Activated CD4-positive, alpha-beta T cell treated with anti-CD3 and anti-CD28 coated beads for 36 hours (primary cell): ENCODE results near the gene PTP4A2. TPM values are rescaled to one million over a fixed set of nuclear protein-coding genes. Genes with fewer than 3 reads are reported as not detected.

Experiments
- ATAC-seq: fragments of 200-7000 bp; cut with Tn5 transposase; one replicate; pipeline ENCODE4 v1.10.0; 2021; ENCODE audit warnings: mild to moderate bottlenecking, moderate library complexity
- CTCF ChIA-PET: fragments of 350-600 bp; sonication (Branson Sonifier 250); formaldehyde crosslinking; loops from one replicate; lab custom pipeline; 2021; ENCODE audit warnings: antibody characterized with exemption; lab: Charles Lee
- POLR2A ChIA-PET: fragments of 350-600 bp; sonication (Branson Sonifier 250); formaldehyde crosslinking; loops from one replicate; lab custom pipeline; 2021; ENCODE audit warnings: antibody characterized with exemption, inconsistent platforms; lab: Charles Lee
- DNase-seq: peaks from one replicate; pipeline ENCODE4 v3.0.0-alpha.2; 2020
- H3K27ac Mint-ChIP-seq: one replicate; pipeline ENCODE4 v1.8.0; 2021; ENCODE audit warnings: mixed read lengths
- H3K27me3 Mint-ChIP-seq: one replicate; pipeline ENCODE4 v1.8.0; 2021; ENCODE audit warnings: mixed read lengths
- H3K36me3 Mint-ChIP-seq: one replicate; pipeline ENCODE4 v1.8.0; 2021; ENCODE audit warnings: low read depth, mixed read lengths
- H3K4me1 Mint-ChIP-seq: one replicate; pipeline ENCODE4 v1.8.0; 2021; ENCODE audit warnings: mixed read lengths
- H3K4me3 Mint-ChIP-seq: one replicate; pipeline ENCODE4 v1.8.0; 2021; ENCODE audit warnings: mild to moderate bottlenecking, moderate library complexity, mixed read lengths
- H3K9me3 Mint-ChIP-seq: one replicate; pipeline ENCODE4 v1.8.0; 2021; ENCODE audit warnings: low read depth, mixed read lengths
- intact Hi-C, 2 experiments: fragments of 100-400 bp; cut with DNase I in 1 of 2; cut with micrococcal nuclease in 1 of 2; formaldehyde crosslinking; loops; one replicate each; pipeline versions ENCODE4 v1.14.2 to v1.15.1; 2022 to 2024; cut with DNase I, micrococcal nuclease
- total RNA-seq, 2 experiments: library from RNA; stranded (reverse); gene quantifications; one replicate each; pipeline ENCODE4 v1.2.3, GENCODE V29; 2021

The PTP4A2 gene
- total RNA-seq, 2 experiments from 2014 or later, result 279 to 314 TPM

GRCh38 chr1:31976401-31976800 lies 38.2 kb upstream of the PTP4A2 start:
- no peak overlapping the region for H3K27ac Mint-ChIP-seq
- no peaks in the 10 kb centered on the region for H3K9me3 Mint-ChIP-seq
- intact Hi-C loops, result no loop called here
- ATAC-seq (no peak), DNase-seq (no peak)
- no peak overlapping the region for H3K4me3 Mint-ChIP-seq
- CTCF ChIA-PET, result no interaction called here
- no peaks in the 10 kb centered on the region for H3K36me3 Mint-ChIP-seq
- no peaks in the 10 kb centered on the region for H3K27me3 Mint-ChIP-seq
- POLR2A ChIA-PET, result no interaction called here
- peaks cover 10% of the 10 kb centered on the region for H3K4me1 Mint-ChIP-seq

- no peak for ATAC-seq
- Mint-ChIP-seq H3K4me1 (no peaks in the 10 kb centered on the region), H3K27ac (no peak overlapping the region), H3K4me3 (no peak overlapping the region), H3K27me3 (no peaks in the 10 kb centered on the region), H3K9me3 (no peaks in the 10 kb centered on the region), H3K36me3 (no peaks in the 10 kb centered on the region)
- intact Hi-C loops, result no loop called here
- DNase-seq, result no peak
- ChIA-PET POLR2A (no interaction called here), CTCF (interaction anchor here (0.7 to 1.2 kb wide), 4 partner anchors 13 to 190 kb away, joined by 3 read pairs; no protein-coding TSS in a partner anchor)
Observed at GRCh38 chr1:31970873-31971272, 32.7 kb upstream of the PTP4A2 start.

- ATAC-seq (no peak), DNase-seq (no peak)
- no peaks in the 10 kb centered on the region for H3K36me3 Mint-ChIP-seq
- H3K4me3 Mint-ChIP-seq, result no peak overlapping the region
- no peaks in the 10 kb centered on the region for H3K27me3 Mint-ChIP-seq
- H3K9me3 Mint-ChIP-seq, result no peaks in the 10 kb centered on the region
- CTCF ChIA-PET, result interaction anchor here (0.6 to 6.8 kb wide), 11 partner anchors 9 to 277 kb away, joined by 3 to 86 read pairs (median 4); partner anchors contain the start of genes PTP4A2 and SPOCD1
- H3K27ac Mint-ChIP-seq, result peak overlapping the region; percentile 81
- POLR2A ChIA-PET, result interaction anchor here (0.6 to 0.8 kb wide), 2 partner anchors 70 to 861 kb away, joined by 4 read pairs; no protein-coding TSS in a partner anchor
- peaks cover 67% of the 10 kb centered on the region for H3K4me1 Mint-ChIP-seq
- intact Hi-C loops, result loop anchor here in 1 of 2 experiments (10.0 kb wide), 1 partner anchor 297 kb away; no protein-coding TSS in a partner anchor
Observed at GRCh38 chr1:31961536-31961935, 23.4 kb upstream of the PTP4A2 start.

GRCh38 chr1:31959521-31960340 lies 21.6 kb upstream of the PTP4A2 start:
- CTCF ChIA-PET, result interaction anchor here (0.6 to 6.8 kb wide), 4 partner anchors 21 to 146 kb away, joined by 3 to 86 read pairs (median 36); partner anchors contain the start of genes PTP4A2 and SPOCD1
- no peak overlapping the region for H3K27ac Mint-ChIP-seq

GRCh38 chr1:31957701-31958674 lies 19.8 kb upstream of the PTP4A2 start:
- Mint-ChIP-seq H3K27ac (peak overlapping the region; percentile 83), H3K27me3 (no peaks in the 10 kb centered on the region), H3K4me3 (peak overlapping the region; percentile 32), H3K4me1 (peaks cover 81% of the 10 kb centered on the region), H3K9me3 (no peaks in the 10 kb centered on the region), H3K36me3 (no peaks in the 10 kb centered on the region)
- peak; percentile 69 for ATAC-seq
- intact Hi-C loops, result loop anchor here in 1 of 2 experiments (2.0 kb wide), 1 partner anchor 47 kb away; no protein-coding TSS in a partner anchor
- DNase-seq, result peak; percentile 76
- CTCF ChIA-PET, result interaction anchor here (0.6 to 8.9 kb wide), 14 partner anchors 13 to 256 kb away, joined by 3 to 175 read pairs (median 4); partner anchors contain the start of genes PTP4A2 and SPOCD1
- POLR2A ChIA-PET, result interaction anchor here (0.6 to 1.3 kb wide), 13 partner anchors 14 to 144 kb away, joined by 3 to 22 read pairs (median 5); partner anchors contain the start of gene PTP4A2

More at GRCh38 chr1:31959521-31960340, 21.6 kb upstream of the PTP4A2 start:
- ATAC-seq, result no peak
- no peaks in the 10 kb centered on the region for H3K36me3 Mint-ChIP-seq
- no peaks in the 10 kb centered on the region for H3K27me3 Mint-ChIP-seq
- peaks cover 84% of the 10 kb centered on the region for H3K4me1 Mint-ChIP-seq
- H3K4me3 Mint-ChIP-seq, result no peak overlapping the region
- POLR2A ChIA-PET, result no interaction called here
- H3K9me3 Mint-ChIP-seq, result no peaks in the 10 kb centered on the region
- no peak for DNase-seq
- intact Hi-C loops, result loop anchor here in 1 of 2 experiments (10.0 kb wide), 1 partner anchor 295 kb away; no protein-coding TSS in a partner anchor

GRCh38 chr1:31955917-31956736 lies 18.0 kb upstream of the PTP4A2 start:
- Mint-ChIP-seq H3K4me3 (peak overlapping the region; percentile 60), H3K4me1 (peaks cover 81% of the 10 kb centered on the region), H3K9me3 (no peaks in the 10 kb centered on the region), H3K27ac (peak overlapping the region; percentile 95), H3K36me3 (no peaks in the 10 kb centered on the region), H3K27me3 (no peaks in the 10 kb centered on the region)
- ChIA-PET POLR2A (interaction anchor here (0.6 to 2.2 kb wide), 5 partner anchors 12 to 180 kb away, joined by 3 to 41 read pairs (median 13); partner anchors contain the start of gene PTP4A2), CTCF (interaction anchor here (0.6 to 8.9 kb wide), 14 partner anchors 8 to 433 kb away, joined by 3 to 175 read pairs (median 4); partner anchors contain the start of genes PTP4A2 and SPOCD1)
- intact Hi-C loops, result loop anchor here (1.0 to 2.0 kb wide), 8 partner anchors 12 to 65 kb away; partner anchors contain the start of gene PTP4A2 (in 1 of the 2)
- ATAC-seq, result peak; percentile 83
- DNase-seq, result peak; percentile 93

- no peak for DNase-seq
- Mint-ChIP-seq H3K4me1 (peaks cover 71% of the 10 kb centered on the region), H3K27ac (peak overlapping the region; percentile 79), H3K36me3 (no peaks in the 10 kb centered on the region), H3K9me3 (no peaks in the 10 kb centered on the region), H3K4me3 (no peak overlapping the region), H3K27me3 (no peaks in the 10 kb centered on the region)
- intact Hi-C loops, result no loop called here
- no peak for ATAC-seq
- CTCF ChIA-PET, result interaction anchor here (0.6 to 8.9 kb wide), 9 partner anchors 9 to 250 kb away, joined by 3 to 175 read pairs (median 3); partner anchors contain the start of genes PTP4A2 and SPOCD1
- POLR2A ChIA-PET, result interaction anchor here (2.2 kb wide), 2 partner anchors 11 to 15 kb away, joined by 18 to 41 read pairs; partner anchors contain the start of gene PTP4A2
Observed at GRCh38 chr1:31954607-31955283, 16.6 kb upstream of the PTP4A2 start.

GRCh38 chr1:31952825-31953220 lies 14.7 kb upstream of the PTP4A2 start:
- DNase-seq (no peak), ATAC-seq (no peak)
- H3K27me3 Mint-ChIP-seq, result no peaks in the 10 kb centered on the region
- no peaks in the 10 kb centered on the region for H3K9me3 Mint-ChIP-seq
- H3K27ac Mint-ChIP-seq, result no peak overlapping the region
- no peaks in the 10 kb centered on the region for H3K36me3 Mint-ChIP-seq
- POLR2A ChIA-PET, result interaction anchor here (1.0 kb wide), 1 partner anchor 10 kb away, joined by 4 read pairs; no protein-coding TSS in a partner anchor
- CTCF ChIA-PET, result interaction anchor here (1.0 to 8.9 kb wide), 7 partner anchors 9 to 163 kb away, joined by 3 to 175 read pairs (median 4); partner anchors contain the start of gene PTP4A2
- H3K4me1 Mint-ChIP-seq, result peaks cover 58% of the 10 kb centered on the region
- H3K4me3 Mint-ChIP-seq, result no peak overlapping the region
- intact Hi-C loops, result no loop called here

GRCh38 chr1:31951276-31951675 lies 13.1 kb upstream of the PTP4A2 start:
- H3K27me3 Mint-ChIP-seq, result no peaks in the 10 kb centered on the region
- no peaks in the 10 kb centered on the region for H3K9me3 Mint-ChIP-seq
- ChIA-PET POLR2A (no interaction called here), CTCF (interaction anchor here (0.5 to 8.9 kb wide), 5 partner anchors 9 to 27 kb away, joined by 3 to 175 read pairs (median 3); partner anchors contain the start of gene PTP4A2)
- H3K36me3 Mint-ChIP-seq, result no peaks in the 10 kb centered on the region
- no peak overlapping the region for H3K4me3 Mint-ChIP-seq
- H3K4me1 Mint-ChIP-seq, result peaks cover 50% of the 10 kb centered on the region
- DNase-seq (no peak), ATAC-seq (no peak)
- intact Hi-C loops, result no loop called here
- H3K27ac Mint-ChIP-seq, result no peak overlapping the region
